GM19238 (cell line): ENCODE results near the gene ARSI.

ENCODE experiments used
- DNase-seq: peaks from one replicate; pipeline ENCODE4 v3.0.0; 2011; ENCODE audit warnings: low spot score; ENCODE audit not compliant: insufficient read length

Gene ARSI

GRCh38 chr5:150270541-150271295 is 32.0 kb downstream of the ARSI start:
- DNase-seq = no peak

- no peak for DNase-seq
Observed at GRCh38 chr5:150266871-150267291, 35.8 kb downstream of the ARSI start.

GRCh38 chr5:150265870-150266383 is 36.8 kb downstream of the ARSI start:
- no peak for DNase-seq

GRCh38 chr5:150264667-150265603 is 37.8 kb downstream of the ARSI start:
- DNase-seq = no peak

GRCh38 chr5:150263801-150264621 is 38.7 kb downstream of the ARSI start:
- DNase-seq = no peak

GRCh38 chr5:150263375-150263775 is 39.3 kb downstream of the ARSI start:
- no peak for DNase-seq

- DNase-seq = no peak
Observed at GRCh38 chr5:150262502-150262901, 40.2 kb downstream of the ARSI start.

GRCh38 chr5:150261231-150261630 is 41.5 kb downstream of the ARSI start:
- no peak for DNase-seq

- DNase-seq = no peak
Observed at GRCh38 chr5:150258130-150258529, 44.6 kb downstream of the ARSI start.

GRCh38 chr5:150257424-150257823 is 45.3 kb downstream of the ARSI start:
- DNase-seq = no peak

- no peak for DNase-seq
Observed at GRCh38 chr5:150256410-150257064, 46.2 kb downstream of the ARSI start.

- DNase-seq = no peak
Observed at GRCh38 chr5:150255659-150256409, 46.9 kb downstream of the ARSI start.

- no peak for DNase-seq
Observed at GRCh38 chr5:150254774-150255173, 47.9 kb downstream of the ARSI start.

GRCh38 chr5:150254363-150254762 is 48.3 kb downstream of the ARSI start:
- DNase-seq = no peak

GRCh38 chr5:150253416-150254208 is 49.1 kb downstream of the ARSI start:
- no peak for DNase-seq

- DNase-seq = no peak
Observed at GRCh38 chr5:150252489-150252888, 50.2 kb downstream of the ARSI start.

- DNase-seq = no peak
Observed at GRCh38 chr5:150251504-150251903, 51.2 kb downstream of the ARSI start.

- DNase-seq = no peak
Observed at GRCh38 chr5:150249744-150250143, 53.0 kb downstream of the ARSI start.

- no peak for DNase-seq
Observed at GRCh38 chr5:150248946-150249345, 53.8 kb downstream of the ARSI start.
